GM12878 (cell line): Measurements from ENCODE around the gene YWHAG. TPM values are rescaled to one million over a fixed set of nuclear protein-coding genes. Genes with fewer than 3 reads are reported as not detected.
A peak's percentile ranks its signal among the peaks of the same experiment; 100 is the strongest.

Source experiments
- ATAC-seq: fragments of 200-7000 bp; cut with Tn5 transposase; 3 replicates; pipeline ENCODE4 v1.9.1; 2020; ENCODE audit warnings: mild to moderate bottlenecking, moderate library complexity
- BruUV-seq: library from RNA; stranded (reverse); fragments of 400-500 nt; replicated peaks from 2 replicates; lab custom pipeline; 2021; lab: Mats Ljungman, UMichigan
- CTCF ChIA-PET: fragments of 300-600 bp; sonication (Branson Sonifier 250); formaldehyde crosslinking; extraction: SDS; loops from one replicate; lab custom pipeline; 2021; ENCODE audit warnings: inconsistent platforms; lab: Yijun Ruan, JAX
- POLR2A ChIA-PET: fragments of 350-600 bp; formaldehyde crosslinking; extraction: SDS; loops from one replicate; lab custom pipeline; 2021; ENCODE audit warnings: inconsistent platforms; lab: Charles Lee
- RAD21 ChIA-PET: fragments of 300-600 bp; sonication (Branson Sonifier 250); formaldehyde crosslinking; loops from one replicate; lab custom pipeline; 2023; ENCODE audit warnings: antibody characterized with exemption; ENCODE audit not compliant: unreplicated experiment; lab: Charles Lee
- SMC1A ChIA-PET: fragments of 300-600 bp; sonication (Branson Sonifier 250); formaldehyde crosslinking; loops from one replicate; lab custom pipeline; 2023; ENCODE audit not compliant: unreplicated experiment, uncharacterized antibody; lab: Charles Lee
- DNase-seq: peaks from one replicate; pipeline ENCODE4 v3.0.0-alpha.2; 2011; ENCODE audit warnings: low read depth, low spot score
- FAIRE-seq: peaks from 3 replicates; lab custom pipeline; 2011; peaks lifted over from hg19 to GRCh38; lab: Jason Lieb, UNC
- H2AFZ ChIP-seq: 2 replicates; pipeline ENCODE4 v1.6.0; 2011; ENCODE audit warnings: low read depth, low read length, control low read depth; ENCODE audit not compliant: control insufficient read depth
- H3K27ac ChIP-seq: 2 replicates; pipeline ENCODE4 v1.5.1; 2011; ENCODE audit warnings: control low read depth; ENCODE audit not compliant: control insufficient read depth, insufficient read depth
- H3K27me3 ChIP-seq, 2 experiments: replicated peaks in 1 of 2; 2 replicates each; pipeline versions ENCODE4 v1.6.0 to v1.6.1; 2011; ENCODE audit warnings: low read length in 1 of 2; ENCODE audit not compliant: control insufficient read depth in 2 of 2, insufficient read depth in 2 of 2
- H3K36me3 ChIP-seq, 2 experiments: 2 replicates each; pipeline ENCODE4 v1.5.1; 2011; ENCODE audit warnings: low read length in 1 of 2; ENCODE audit not compliant: control insufficient read depth in 2 of 2, insufficient read depth in 2 of 2
- H3K4me1 ChIP-seq: 2 replicates; pipeline ENCODE4 v1.6.1; 2011; ENCODE audit warnings: mild to moderate bottlenecking, low read length, moderate library complexity, mixed read lengths; ENCODE audit not compliant: control insufficient read depth, insufficient read depth
- H3K4me2 ChIP-seq: 2 replicates; pipeline ENCODE4 v1.6.0; 2011; ENCODE audit warnings: control low read depth; ENCODE audit not compliant: control insufficient read depth, insufficient read depth
- H3K4me3 ChIP-seq: fragments of 200-600 bp; sonication (generic); 2 replicates; pipeline ENCODE4 v1.5.1; 2016
- H3K79me2 ChIP-seq: 2 replicates; pipeline ENCODE4 v1.6.0; 2011; ENCODE audit warnings: low read length; ENCODE audit not compliant: control insufficient read depth, insufficient read depth
- H3K9ac ChIP-seq: 2 replicates; pipeline ENCODE4 v1.8.0; 2011; ENCODE audit warnings: low read length, control low read depth, mixed read lengths; ENCODE audit not compliant: control insufficient read depth, insufficient read depth
- H3K9me3 ChIP-seq: replicated peaks from 3 replicates; pipeline ENCODE4 v1.5.1; 2011; ENCODE audit warnings: mild to moderate bottlenecking, low read length; ENCODE audit not compliant: control insufficient read depth, insufficient read depth
- H4K20me1 ChIP-seq: 2 replicates; pipeline ENCODE4 v1.6.0; 2011; ENCODE audit not compliant: control insufficient read depth, insufficient read depth
- CBX5 ChIP-seq: sonication (generic); IDR thresholded peaks from 2 replicates; pipeline ENCODE4 v1.6.1; 2016; ENCODE audit warnings: low read depth, moderate library complexity, mild to moderate bottlenecking, inconsistent platforms
- CHD4 ChIP-seq: fragments of 200-600 bp; sonication (generic); IDR thresholded peaks from 2 replicates; pipeline ENCODE4 v1.6.1; 2016; ENCODE audit warnings: mild to moderate bottlenecking
- DPF2 ChIP-seq: fragments of 450-650 bp; IDR thresholded peaks from 2 replicates; pipeline ENCODE4 v1.6.1; 2017; ENCODE audit warnings: mild to moderate bottlenecking
- IKZF1 ChIP-seq: fragments of 450-650 bp; conservative IDR thresholded peaks from 2 replicates; pipeline ENCODE4 v1.6.1; 2017; ENCODE audit warnings: antibody characterized with exemption, mild to moderate bottlenecking
- JUNB ChIP-seq: IDR thresholded peaks from 2 replicates; pipeline ENCODE4 v1.6.1; 2016; ENCODE audit warnings: antibody characterized with exemption, mild to moderate bottlenecking
- POU2F2 ChIP-seq: IDR thresholded peaks from 3 replicates; pipeline ENCODE4 v1.6.1; 2011; ENCODE audit warnings: low read depth, mild to moderate bottlenecking, low read length, borderline replicate concordance
- RAD51 ChIP-seq: fragments of 450-650 bp; IDR thresholded peaks from 2 replicates; pipeline ENCODE4 v1.6.1; 2016; ENCODE audit warnings: moderate library complexity, mild to moderate bottlenecking, inconsistent platforms
- RUNX3 ChIP-seq: IDR thresholded peaks from 2 replicates; pipeline ENCODE4 v1.6.1; 2012; ENCODE audit warnings: low read length, inconsistent platforms
- SIN3A ChIP-seq: IDR thresholded peaks from 2 replicates; pipeline ENCODE4 v1.6.1; 2012; ENCODE audit warnings: low read depth, low read length, improper control_type of control experiment
- SMC3 ChIP-seq: IDR thresholded peaks from 2 replicates; pipeline ENCODE4 v1.6.1; 2011; ENCODE audit warnings: low read length, improper control_type of control experiment, borderline replicate concordance
- TBL1XR1 ChIP-seq: IDR thresholded peaks from 2 replicates; pipeline ENCODE4 v1.6.1; 2012; ENCODE audit warnings: low read depth, low read length, improper control_type of control experiment
- WGBS: methylation state at CpG from one replicate; pipeline ENCODE4 v1.1.6; 2016; ENCODE audit warnings: low lambda C conversion rate; ENCODE audit not compliant: insufficient replicate concordance, insufficient coverage; ENCODE audit errors: missing lambda C conversion rate; 5-methylcytosine and 5-hydroxymethylcytosine counted together
- in situ Hi-C: fragments of 300-500 bp; cut with MboI; formaldehyde crosslinking; loops from 9 replicates; pipeline ENCODE4 v1.14.3; 2018; ENCODE audit warnings: mixed read lengths
- intact Hi-C: fragments of 100-400 bp; cut with micrococcal nuclease; formaldehyde crosslinking; loops from one replicate; pipeline ENCODE4 v1.14.2; 2022; ENCODE audit not compliant: unreplicated experiment
- polyA plus RNA-seq, 11 experiments: library from polyadenylated mRNA; depleted of rRNA in 4 of 11; unstranded in 6 of 11; stranded (reverse) in 5 of 11; fragments of >200 nt; fragmentation: Nextera tagmentation in 4 of 11; fragmentation: Illumina TruSeq in 1 of 11; extraction: Ambion mirVana in 4 of 11; extraction: Trizol in 1 of 11; gene quantifications; 1 replicate in 1 of 11; 2 replicates in 10 of 11; pipeline versions ENCODE4 v1.2.1 to v1.2.3, GENCODE V29; 2011 to 2016; ENCODE audit warnings: inconsistent platforms in 2 of 11, missing spikeins in 2 of 11, low read depth in 1 of 11
- total RNA-seq, 4 experiments: library from RNA; depleted of rRNA in 3 of 4; stranded (reverse); fragments of >200 nt in 3 of 4; fragmentation: Illumina TruSeq in 1 of 4; extraction: Trizol in 1 of 4; gene quantifications; 2 replicates each; pipeline versions ENCODE4 v1.2.1 to v1.2.3, GENCODE V29; 2013 to 2021
- TF ChIP-seq, protein P1 (sequence below): IDR thresholded peaks from 2 replicates; pipeline ENCODE4 v1.6.1; 2012; ENCODE audit warnings: low read depth, low read length, improper control_type of control experiment
- TF ChIP-seq, protein P2 (sequence below): fragments of 450-650 bp; IDR thresholded peaks from 2 replicates; pipeline ENCODE4 v1.6.1; 2017; ENCODE audit warnings: low read depth, mild to moderate bottlenecking, moderate library complexity
- TF ChIP-seq, protein P3 (sequence below): IDR thresholded peaks from 2 replicates; pipeline ENCODE4 v1.6.1; 2011; ENCODE audit warnings: borderline replicate concordance, low read depth, mild to moderate bottlenecking, moderate library complexity, low read length; ENCODE audit not compliant: insufficient read depth, poor library complexity, severe bottlenecking

Gene YWHAG
- total and polyA plus RNA-seq, 10 of the 15 experiments (the other 5 are each of a cell fraction or from before 2014, with no cell fraction given), result 20.2 to 157 (median 41.3) TPM

DNA sequence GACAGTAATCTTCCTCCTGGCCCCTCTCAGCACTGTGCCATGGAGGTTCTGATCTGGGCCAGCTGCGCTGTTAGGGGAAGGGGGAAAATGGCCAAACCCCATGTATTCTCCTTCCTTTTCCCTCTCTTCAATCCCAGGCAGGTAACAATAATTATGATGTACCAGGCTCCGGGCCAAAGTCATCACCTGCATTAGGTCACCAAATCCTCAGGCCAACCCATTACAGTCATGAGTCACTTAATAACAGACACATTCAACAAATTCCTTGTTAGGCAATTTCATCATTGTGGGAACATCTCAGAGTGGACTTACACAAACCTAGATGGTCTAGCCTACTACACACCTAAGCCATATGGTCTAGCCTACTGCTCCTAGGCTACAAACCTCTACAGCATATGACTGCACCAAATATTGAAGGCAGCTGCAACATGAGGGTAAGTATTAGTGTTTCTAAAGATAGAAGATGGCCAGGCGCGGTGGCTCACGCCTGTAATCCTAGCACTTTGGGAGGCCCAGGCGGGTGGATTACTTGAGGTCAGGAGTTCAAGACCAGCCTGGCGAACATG, 58.5 kb downstream of the YWHAG start (continued):
- TF ChIP-seq, protein P1, sequence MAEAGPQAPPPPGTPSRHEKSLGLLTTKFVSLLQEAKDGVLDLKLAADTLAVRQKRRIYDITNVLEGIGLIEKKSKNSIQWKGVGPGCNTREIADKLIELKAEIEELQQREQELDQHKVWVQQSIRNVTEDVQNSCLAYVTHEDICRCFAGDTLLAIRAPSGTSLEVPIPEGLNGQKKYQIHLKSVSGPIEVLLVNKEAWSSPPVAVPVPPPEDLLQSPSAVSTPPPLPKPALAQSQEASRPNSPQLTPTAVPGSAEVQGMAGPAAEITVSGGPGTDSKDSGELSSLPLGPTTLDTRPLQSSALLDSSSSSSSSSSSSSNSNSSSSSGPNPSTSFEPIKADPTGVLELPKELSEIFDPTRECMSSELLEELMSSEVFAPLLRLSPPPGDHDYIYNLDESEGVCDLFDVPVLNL, result no peak
- TF ChIP-seq TBL1XR1 (no peak), SMC3 (no peak), SIN3A (no peak), CBX5 (no peak)
- TF ChIP-seq, protein P2, sequence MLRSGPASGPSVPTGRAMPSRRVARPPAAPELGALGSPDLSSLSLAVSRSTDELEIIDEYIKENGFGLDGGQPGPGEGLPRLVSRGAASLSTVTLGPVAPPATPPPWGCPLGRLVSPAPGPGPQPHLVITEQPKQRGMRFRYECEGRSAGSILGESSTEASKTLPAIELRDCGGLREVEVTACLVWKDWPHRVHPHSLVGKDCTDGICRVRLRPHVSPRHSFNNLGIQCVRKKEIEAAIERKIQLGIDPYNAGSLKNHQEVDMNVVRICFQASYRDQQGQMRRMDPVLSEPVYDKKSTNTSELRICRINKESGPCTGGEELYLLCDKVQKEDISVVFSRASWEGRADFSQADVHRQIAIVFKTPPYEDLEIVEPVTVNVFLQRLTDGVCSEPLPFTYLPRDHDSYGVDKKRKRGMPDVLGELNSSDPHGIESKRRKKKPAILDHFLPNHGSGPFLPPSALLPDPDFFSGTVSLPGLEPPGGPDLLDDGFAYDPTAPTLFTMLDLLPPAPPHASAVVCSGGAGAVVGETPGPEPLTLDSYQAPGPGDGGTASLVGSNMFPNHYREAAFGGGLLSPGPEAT, result no peak
- TF ChIP-seq, all 136 proteins: peak for 0

DNA sequence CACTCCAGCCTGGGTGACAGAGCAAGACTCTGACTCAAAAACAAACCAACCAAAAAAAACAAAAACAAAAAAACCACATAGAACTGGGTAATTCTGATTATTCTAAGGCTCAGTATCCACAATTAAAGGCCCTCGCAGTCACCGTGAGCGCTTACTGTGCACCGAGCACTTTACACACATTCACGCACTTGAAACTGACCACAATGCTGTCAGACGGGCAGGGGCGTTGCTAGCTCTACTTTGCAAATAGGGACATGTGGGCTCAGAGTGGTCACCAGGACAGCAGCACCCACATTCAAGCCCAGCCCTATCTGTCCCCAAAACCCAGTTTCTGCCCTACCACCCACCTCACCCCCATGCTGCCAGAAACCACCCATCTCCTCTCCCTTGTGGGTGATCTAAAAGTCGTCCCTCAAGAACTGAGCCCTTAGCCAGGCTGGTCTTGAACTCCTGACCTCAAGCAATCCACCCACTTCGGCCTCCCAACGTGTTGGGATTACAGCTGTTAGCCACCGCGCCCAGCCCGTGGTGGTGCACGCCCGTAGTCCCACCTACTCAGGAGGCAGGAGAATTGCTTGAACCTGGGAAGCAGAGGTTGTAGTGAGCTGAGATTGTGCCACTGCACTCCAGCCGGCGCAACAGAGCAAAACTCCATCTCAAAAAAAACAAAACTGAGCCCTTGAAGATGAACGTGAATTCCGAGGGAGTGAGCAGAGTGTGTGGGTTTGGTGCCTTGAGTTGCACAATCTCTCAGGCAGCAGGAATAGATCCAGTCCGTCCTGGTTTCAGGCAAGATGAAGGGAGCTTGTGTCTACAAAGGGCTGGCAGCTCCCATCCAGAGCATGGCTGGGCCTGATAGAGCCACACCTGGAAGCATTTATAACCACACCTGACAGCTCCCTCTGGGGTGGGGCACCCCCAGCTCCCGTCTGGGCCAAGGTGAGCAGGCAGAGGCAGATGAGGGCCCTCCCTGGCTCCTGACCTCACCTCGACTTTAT, 61.7 kb downstream of the YWHAG start:
- no peak overlapping the region for H3K4me3 ChIP-seq
- no peak overlapping the region for H3K27ac ChIP-seq
- TF ChIP-seq CHD4 (no peak), IKZF1 (0 out of 2 replicates have a peak, but pooled peaks have one; percentile 8), JUNB (peak; percentile 12; the same call in 1 of the 2 replicates), RAD51 (no peak), DPF2 (0 out of 2 replicates have a peak, but pooled peaks have one; percentile 23), RUNX3 (peak; percentile 47), POU2F2 (no peak)
- TF ChIP-seq, protein P3, sequence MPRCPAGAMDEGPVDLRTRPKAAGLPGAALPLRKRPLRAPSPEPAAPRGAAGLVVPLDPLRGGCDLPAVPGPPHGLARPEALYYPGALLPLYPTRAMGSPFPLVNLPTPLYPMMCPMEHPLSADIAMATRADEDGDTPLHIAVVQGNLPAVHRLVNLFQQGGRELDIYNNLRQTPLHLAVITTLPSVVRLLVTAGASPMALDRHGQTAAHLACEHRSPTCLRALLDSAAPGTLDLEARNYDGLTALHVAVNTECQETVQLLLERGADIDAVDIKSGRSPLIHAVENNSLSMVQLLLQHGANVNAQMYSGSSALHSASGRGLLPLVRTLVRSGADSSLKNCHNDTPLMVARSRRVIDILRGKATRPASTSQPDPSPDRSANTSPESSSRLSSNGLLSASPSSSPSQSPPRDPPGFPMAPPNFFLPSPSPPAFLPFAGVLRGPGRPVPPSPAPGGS, result peak; percentile 44
- WGBS, result 46% methylated on average over 22 of the region's 22 CpGs
- in situ Hi-C loops (no loop called here), intact Hi-C loops (no loop called here)
- H3K4me1 ChIP-seq, result peaks cover under 1% of the 10 kb centered on the region; the same call in 1 of the 2 replicates
- DNase-seq (no peak), ATAC-seq (peak; percentile 34), FAIRE-seq (no peak)
- POLR2A ChIA-PET, result interaction anchor here (0.9 to 1.6 kb wide), 3 partner anchors 15 to 20 kb away, joined by 3 to 6 read pairs (median 3); no protein-coding TSS in a partner anchor
- H3K9ac ChIP-seq, result no peak overlapping the region
- no peak overlapping the region for H3K4me2 ChIP-seq
- CTCF ChIA-PET, result interaction anchor here (1.0 to 12.9 kb wide), 3 partner anchors 19 to 118 kb away, joined by 3 to 229 read pairs (median 4); no protein-coding TSS in a partner anchor
- no peaks in the 10 kb centered on the region for H3K36me3 ChIP-seq
- no peaks in the 10 kb centered on the region for H3K27me3 ChIP-seq
- H3K79me2 ChIP-seq, result no peaks in the 10 kb centered on the region
- no TSS peak for BruUV-seq
- RAD21 ChIA-PET, result interaction anchor here (1.3 to 2.1 kb wide), 2 partner anchors 17 to 21 kb away, joined by 3 to 9 read pairs; no protein-coding TSS in a partner anchor
- no peaks in the 10 kb centered on the region for H4K20me1 ChIP-seq
- SMC1A ChIA-PET, result interaction anchor here (1.0 to 2.2 kb wide), 2 partner anchors 14 to 17 kb away, joined by 3 to 8 read pairs; no protein-coding TSS in a partner anchor
- H3K9me3 ChIP-seq, result no peaks in the 10 kb centered on the region
- no peak overlapping the region for H2AFZ ChIP-seq
